A673 (cell line): ENCODE measurements around the gene FZD7.

Experiments used
- EZH2 ChIP-seq: fragments of 200-600 bp; sonication (generic); IDR thresholded peaks from 2 replicates; pipeline ENCODE4 v1.6.1; 2017; ENCODE audit warnings: borderline replicate concordance, low read depth, mild to moderate bottlenecking, mixed read lengths, antibody characterized with exemption, low read length; ENCODE audit not compliant: poor library complexity, severe bottlenecking
- TF ChIP-seq, protein P1 (sequence below): fragments of 300-800, 200-600 bp; sonication (generic); conservative IDR thresholded peaks from 2 replicates; pipeline ENCODE4 v1.5.1; 2017; ENCODE audit warnings: low read depth, mild to moderate bottlenecking, antibody characterized with exemption, low read length, moderate library complexity, mixed read lengths

- TF ChIP-seq, protein P1, sequence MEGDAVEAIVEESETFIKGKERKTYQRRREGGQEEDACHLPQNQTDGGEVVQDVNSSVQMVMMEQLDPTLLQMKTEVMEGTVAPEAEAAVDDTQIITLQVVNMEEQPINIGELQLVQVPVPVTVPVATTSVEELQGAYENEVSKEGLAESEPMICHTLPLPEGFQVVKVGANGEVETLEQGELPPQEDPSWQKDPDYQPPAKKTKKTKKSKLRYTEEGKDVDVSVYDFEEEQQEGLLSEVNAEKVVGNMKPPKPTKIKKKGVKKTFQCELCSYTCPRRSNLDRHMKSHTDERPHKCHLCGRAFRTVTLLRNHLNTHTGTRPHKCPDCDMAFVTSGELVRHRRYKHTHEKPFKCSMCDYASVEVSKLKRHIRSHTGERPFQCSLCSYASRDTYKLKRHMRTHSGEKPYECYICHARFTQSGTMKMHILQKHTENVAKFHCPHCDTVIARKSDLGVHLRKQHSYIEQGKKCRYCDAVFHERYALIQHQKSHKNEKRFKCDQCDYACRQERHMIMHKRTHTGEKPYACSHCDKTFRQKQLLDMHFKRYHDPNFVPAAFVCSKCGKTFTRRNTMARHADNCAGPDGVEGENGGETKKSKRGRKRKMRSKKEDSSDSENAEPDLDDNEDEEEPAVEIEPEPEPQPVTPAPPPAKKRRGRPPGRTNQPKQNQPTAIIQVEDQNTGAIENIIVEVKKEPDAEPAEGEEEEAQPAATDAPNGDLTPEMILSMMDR, result no peak
- no peak for TF ChIP-seq EZH2
Measured at GRCh38 chr2:202031246-202031951, 2.3 kb upstream of the FZD7 start.
